T-cell (primary cell): ENCODE measurements around the gene UCK2. TPM values are rescaled to one million over a fixed set of nuclear protein-coding genes. Genes with fewer than 3 reads are reported as not detected.

ENCODE experiments used
- ATAC-seq, 4 experiments: fragments of 200-7000 bp in 3 of 4; fragments of 150-1000 bp in 1 of 4; cut with Tn5 transposase; replicated peaks in 1 of 4; 1 replicate in 3 of 4; 2 replicates in 1 of 4; pipeline ENCODE4 v1.10.0; 2021; ENCODE audit warnings: moderate library complexity in 3 of 4, mild to moderate bottlenecking in 2 of 4, moderate number of reproducible peaks in 1 of 4
- CTCF ChIA-PET, 2 donors: fragments of 300-600 bp; sonication (Branson Sonifier 250); formaldehyde crosslinking; loops; one replicate each; lab custom pipeline; 2022; ENCODE audit warnings: antibody characterized with exemption in 2 of 2; lab: Charles Lee
- POLR2A ChIA-PET, 2 donors: fragments of 300-600 bp; sonication (Branson Sonifier 250); formaldehyde crosslinking; loops; one replicate each; lab custom pipeline; 2022; ENCODE audit warnings: antibody characterized with exemption in 2 of 2; lab: Charles Lee
- DNase-seq, 35 experiments: peaks; one replicate each; pipeline versions ENCODE4 v3.0.0 to v3.0.0-alpha.2; 2013 to 2023
- H3K27ac ChIP-seq: one replicate; pipeline ENCODE4 v1.5.1; 2013; ENCODE audit warnings: low read length
- H3K27me3 ChIP-seq, 2 experiments: replicated peaks in 1 of 2; 1 replicate in 1 of 2; 2 replicates in 1 of 2; pipeline versions ENCODE4 v1.6.1 to v1.7.0; 2013; ENCODE audit warnings: low read length in 1 of 2, mixed read lengths in 1 of 2; ENCODE audit not compliant: control insufficient read depth in 2 of 2, insufficient read depth in 2 of 2; ENCODE audit errors: extremely low read depth in 1 of 2
- H3K36me3 ChIP-seq, 2 donors: 1 replicate in 1 of 2; 2 replicates in 1 of 2; pipeline versions ENCODE4 v1.6.1 to v1.7.0; 2013; ENCODE audit warnings: low read length in 1 of 2; ENCODE audit not compliant: control insufficient read depth in 2 of 2, insufficient read depth in 1 of 2; ENCODE audit errors: extremely low read depth in 1 of 2
- H3K4me1 ChIP-seq, 2 experiments: 1 replicate in 1 of 2; 2 replicates in 1 of 2; pipeline versions ENCODE4 v1.6.1 to v1.7.0; 2013; ENCODE audit warnings: low read length in 2 of 2, mixed read lengths in 1 of 2; ENCODE audit not compliant: insufficient read depth in 2 of 2, control insufficient read depth in 1 of 2; ENCODE audit errors: extremely low read depth in 1 of 2
- H3K4me3 ChIP-seq, 2 donors: 1 replicate in 1 of 2; 2 replicates in 1 of 2; pipeline versions ENCODE4 v1.5.1 to v1.7.0; 2013; ENCODE audit warnings: mild to moderate bottlenecking in 2 of 2, low read length in 1 of 2, moderate library complexity in 1 of 2; ENCODE audit not compliant: control insufficient read depth in 1 of 2; ENCODE audit errors: extremely low read depth in 1 of 2
- H3K9me3 ChIP-seq: 2 replicates; pipeline ENCODE4 v1.7.0; 2013
- H3K27ac Mint-ChIP-seq, 2 donors: one replicate each; pipeline ENCODE4 v1.8.0; 2020 to 2021; ENCODE audit warnings: mild to moderate bottlenecking in 2 of 2, mixed read lengths in 2 of 2
- H3K27me3 Mint-ChIP-seq, 2 donors: one replicate each; pipeline ENCODE4 v1.8.0; 2021 to 2022; ENCODE audit warnings: mixed read lengths in 2 of 2
- H3K36me3 Mint-ChIP-seq: one replicate; pipeline ENCODE4 v1.8.0; 2021; ENCODE audit warnings: mixed read lengths
- H3K4me1 Mint-ChIP-seq, 3 donors: one replicate each; pipeline ENCODE4 v1.8.0; 2020 to 2022; ENCODE audit warnings: mixed read lengths in 3 of 3, mild to moderate bottlenecking in 1 of 3
- H3K4me3 Mint-ChIP-seq, 3 donors: one replicate each; pipeline ENCODE4 v1.8.0; 2020 to 2022; ENCODE audit warnings: mild to moderate bottlenecking in 3 of 3, mixed read lengths in 3 of 3, moderate library complexity in 3 of 3
- H3K9me3 Mint-ChIP-seq, 3 donors: one replicate each; pipeline ENCODE4 v1.8.0; 2020 to 2022; ENCODE audit warnings: mixed read lengths in 3 of 3
- WGBS: methylation state at CpG from one replicate; pipeline ENCODE4 v1.1.5; 2013; ENCODE audit warnings: missing lambda C conversion rate; ENCODE audit not compliant: insufficient coverage; 5-methylcytosine and 5-hydroxymethylcytosine counted together
- total RNA-seq, 35 experiments: library from RNA in 6 of 35; stranded (reverse) in 6 of 35; fragments of 120-200 nt in 1 of 35; gene quantifications; one replicate each; pipeline versions ENCODE4 v1.2.1 to v1.2.4 and lab custom pipeline; 2013 to 2026

Gene UCK2
- total RNA-seq, 5 donors from 2014 or later (not counting 1 experiment from before 2014, with no cell fraction given): 2.8 to 9.0 (median 6.9) TPM

DNA sequence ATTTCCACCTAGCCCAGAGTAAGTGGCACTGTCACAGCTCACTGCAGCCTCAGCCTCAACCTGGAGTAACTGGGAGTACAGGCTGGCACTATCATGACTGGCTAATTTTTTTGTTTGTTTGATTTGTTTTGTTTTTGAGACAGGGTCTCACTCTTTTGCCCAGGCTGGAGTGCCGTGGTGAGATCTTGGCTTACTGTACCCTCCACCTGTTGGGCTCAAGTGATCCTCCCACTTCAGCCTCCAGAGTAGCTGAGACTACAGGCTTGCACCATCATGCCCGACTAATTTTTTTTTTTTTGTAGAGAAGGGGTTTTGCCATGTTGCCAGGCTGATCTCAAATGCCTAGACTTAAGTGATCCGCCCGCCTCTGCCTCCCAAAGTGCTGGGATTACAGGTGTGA is 2.5 kb downstream of the UCK2 start:
- Histone ChIP-seq H3K36me3 (no peaks in the 10 kb centered on the region), H3K4me3 (no peak overlapping the region), H3K27ac (no peak overlapping the region), H3K27me3 (no peaks in the 10 kb centered on the region), H3K4me1 (peaks cover 2 to 11% of the 10 kb centered on the region in 2 experiments), H3K9me3 (no peaks in the 10 kb centered on the region)
- WGBS: no CpG with 5 or more reads among the region's 4 CpGs
- DNase-seq (no peak), ATAC-seq (no peak)
- ChIA-PET CTCF (interaction anchor here (1.0 to 1.9 kb wide), 2 partner anchors 17 to 231 kb away, joined by 4 to 6 read pairs; no protein-coding TSS in a partner anchor), POLR2A (no interaction called here)
- Mint-ChIP-seq H3K4me1 (peaks cover 13 to 24% (median 23%) of the 10 kb centered on the region in 3 donors), H3K4me3 (peak overlapping the region in 1 of 3 donors; percentile 89), H3K27ac (no peak overlapping the region), H3K27me3 (no peaks in the 10 kb centered on the region), H3K36me3 (no peaks in the 10 kb centered on the region), H3K9me3 (no peaks in the 10 kb centered on the region)

DNA sequence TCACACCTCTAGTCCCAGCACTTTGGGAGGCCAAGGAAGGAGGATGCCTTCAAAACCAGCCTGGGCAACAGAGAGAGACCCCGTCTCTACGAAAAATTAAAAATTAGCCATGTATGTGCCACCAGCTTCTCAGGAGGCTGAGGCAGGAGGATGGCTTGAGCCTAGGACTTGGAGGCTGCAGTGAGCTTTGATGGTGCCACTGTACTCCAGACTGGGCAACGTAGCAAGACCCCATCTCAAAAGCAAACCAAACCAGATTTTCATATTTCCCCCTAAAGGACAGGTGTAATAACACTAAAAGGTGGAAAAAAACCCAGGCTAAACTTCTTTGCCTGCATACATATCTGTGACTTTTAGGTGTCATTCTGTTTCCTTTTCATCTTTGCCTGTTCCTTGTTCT is 3.7 kb downstream of the UCK2 start:
- Histone ChIP-seq H3K27me3 (no peaks in the 10 kb centered on the region), H3K9me3 (no peaks in the 10 kb centered on the region), H3K4me1 (peaks cover 2 to 11% of the 10 kb centered on the region in 2 experiments), H3K36me3 (no peaks in the 10 kb centered on the region), H3K27ac (no peak overlapping the region), H3K4me3 (no peak overlapping the region)
- Mint-ChIP-seq H3K4me1 (peaks cover 13 to 24% (median 23%) of the 10 kb centered on the region in 3 donors), H3K9me3 (no peaks in the 10 kb centered on the region), H3K4me3 (no peak overlapping the region), H3K27ac (no peak overlapping the region), H3K27me3 (no peaks in the 10 kb centered on the region), H3K36me3 (no peaks in the 10 kb centered on the region)
- ChIA-PET CTCF (no interaction called here), POLR2A (no interaction called here)
- ATAC-seq (no peak), DNase-seq (no peak)
- no CpG with 5 or more reads among the region's 3 CpGs for WGBS

DNA sequence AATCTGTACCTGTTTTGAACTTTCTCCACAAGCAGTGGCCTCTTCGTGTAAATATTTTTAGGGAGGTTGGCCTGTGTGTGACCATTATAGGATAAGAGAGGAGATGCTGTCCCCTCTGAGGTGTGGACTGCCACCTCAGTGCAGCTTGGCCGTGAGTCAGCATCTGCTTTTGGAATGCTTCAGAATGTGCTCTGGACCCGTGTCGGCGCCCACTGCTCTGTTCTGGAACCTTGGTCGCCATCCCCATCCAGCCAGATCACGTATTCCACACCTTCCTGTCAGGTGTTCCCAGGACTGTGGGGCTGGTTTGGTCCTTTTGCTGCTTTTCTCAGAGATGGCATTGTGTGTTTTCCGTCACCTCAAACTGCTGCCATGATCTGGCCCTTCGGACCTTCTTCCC is 5.5 kb downstream of the UCK2 start:
- WGBS: 97% methylated on average over 6 of the region's 9 CpGs
- Mint-ChIP-seq H3K27me3 (no peaks in the 10 kb centered on the region), H3K27ac (no peak overlapping the region), H3K9me3 (no peaks in the 10 kb centered on the region), H3K36me3 (no peaks in the 10 kb centered on the region), H3K4me1 (peaks cover 13 to 16% (median 16%) of the 10 kb centered on the region in 3 donors), H3K4me3 (no peak overlapping the region)
- no peaks in the 10 kb centered on the region for H3K9me3 ChIP-seq
- H3K27me3 ChIP-seq: no peaks in the 10 kb centered on the region
- ATAC-seq (no peak), DNase-seq (no peak)
- H3K36me3 ChIP-seq: no peaks in the 10 kb centered on the region
- H3K27ac ChIP-seq: no peak overlapping the region
- ChIA-PET POLR2A (no interaction called here), CTCF (no interaction called here)
- no peak overlapping the region for H3K4me3 ChIP-seq
- H3K4me1 ChIP-seq: peaks cover 2 to 7% of the 10 kb centered on the region in 2 experiments

GRCh38 chr1:165833358-165833757 is 5.9 kb downstream of the UCK2 start:
- ChIA-PET POLR2A (no interaction called here), CTCF (no interaction called here)
- no peak overlapping the region for H3K27ac Mint-ChIP-seq
- Histone ChIP-seq H3K36me3 (no peaks in the 10 kb centered on the region), H3K27ac (no peak overlapping the region), H3K4me1 (peaks cover 2 to 7% of the 10 kb centered on the region in 2 experiments), H3K4me3 (no peak overlapping the region), H3K9me3 (no peaks in the 10 kb centered on the region), H3K27me3 (no peaks in the 10 kb centered on the region)
- DNase-seq: no peak
- peaks cover 13 to 16% (median 15%) of the 10 kb centered on the region in 3 donors for H3K4me1 Mint-ChIP-seq
- no peak overlapping the region for H3K4me3 Mint-ChIP-seq
- no CpG with 5 or more reads among the region's 2 CpGs for WGBS
- ATAC-seq: no peak
- no peaks in the 10 kb centered on the region for H3K9me3 Mint-ChIP-seq
- H3K36me3 Mint-ChIP-seq: no peaks in the 10 kb centered on the region
- no peaks in the 10 kb centered on the region for H3K27me3 Mint-ChIP-seq

DNA sequence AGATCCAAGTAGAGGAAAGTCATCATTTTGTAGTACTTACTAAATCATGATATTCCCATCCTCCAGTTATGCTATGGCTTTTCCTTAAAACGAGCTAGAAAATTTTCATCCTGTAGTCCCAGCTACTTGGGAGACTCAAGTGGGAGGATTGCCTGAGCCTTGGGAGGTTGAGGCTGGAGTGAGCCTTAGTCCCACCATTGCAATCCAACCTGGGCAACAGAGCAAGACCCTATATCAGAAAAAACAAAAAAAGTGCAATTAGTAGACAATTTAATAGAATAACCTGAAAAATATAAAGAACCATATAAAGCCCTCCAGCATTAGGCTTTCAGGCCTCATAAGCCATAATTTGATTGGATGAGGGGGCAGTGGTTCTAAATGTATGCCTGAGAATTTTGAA is 6.8 kb downstream of the UCK2 start:
- Mint-ChIP-seq H3K9me3 (no peaks in the 10 kb centered on the region), H3K27me3 (no peaks in the 10 kb centered on the region), H3K4me3 (no peak overlapping the region), H3K36me3 (no peaks in the 10 kb centered on the region), H3K4me1 (peaks cover 4 to 7% (median 7%) of the 10 kb centered on the region in 3 donors), H3K27ac (no peak overlapping the region)
- ChIA-PET POLR2A (no interaction called here), CTCF (no interaction called here)
- H3K27me3 ChIP-seq: no peaks in the 10 kb centered on the region
- no peaks in the 10 kb centered on the region for H3K4me1 ChIP-seq
- no peak for ATAC-seq
- H3K36me3 ChIP-seq: no peaks in the 10 kb centered on the region
- H3K27ac ChIP-seq: no peak overlapping the region
- no CpG with 5 or more reads among the region's 1 CpG for WGBS
- no peak overlapping the region for H3K4me3 ChIP-seq
- DNase-seq: no peak
- H3K9me3 ChIP-seq: no peaks in the 10 kb centered on the region

GRCh38 chr1:165834881-165835280 is 7.5 kb downstream of the UCK2 start:
- Histone ChIP-seq H3K27ac (no peak overlapping the region), H3K4me3 (no peak overlapping the region), H3K36me3 (no peaks in the 10 kb centered on the region), H3K4me1 (no peaks in the 10 kb centered on the region), H3K27me3 (no peaks in the 10 kb centered on the region), H3K9me3 (no peaks in the 10 kb centered on the region)
- ChIA-PET POLR2A (no interaction called here), CTCF (interaction anchor here in 1 of 2 donors (0.7 kb wide), 1 partner anchor 52 kb away, joined by 3 read pairs; no protein-coding TSS in a partner anchor)
- Mint-ChIP-seq H3K4me1 (peaks cover 0 to 5% (median 3%) of the 10 kb centered on the region in 3 donors), H3K4me3 (no peak overlapping the region), H3K27me3 (no peaks in the 10 kb centered on the region), H3K36me3 (no peaks in the 10 kb centered on the region), H3K27ac (no peak overlapping the region), H3K9me3 (no peaks in the 10 kb centered on the region)
- no CpG with 5 or more reads among the region's 3 CpGs for WGBS
- no peak for ATAC-seq
- DNase-seq: no peak
